ENCODE measurements around the gene ACTN3.

DNA sequence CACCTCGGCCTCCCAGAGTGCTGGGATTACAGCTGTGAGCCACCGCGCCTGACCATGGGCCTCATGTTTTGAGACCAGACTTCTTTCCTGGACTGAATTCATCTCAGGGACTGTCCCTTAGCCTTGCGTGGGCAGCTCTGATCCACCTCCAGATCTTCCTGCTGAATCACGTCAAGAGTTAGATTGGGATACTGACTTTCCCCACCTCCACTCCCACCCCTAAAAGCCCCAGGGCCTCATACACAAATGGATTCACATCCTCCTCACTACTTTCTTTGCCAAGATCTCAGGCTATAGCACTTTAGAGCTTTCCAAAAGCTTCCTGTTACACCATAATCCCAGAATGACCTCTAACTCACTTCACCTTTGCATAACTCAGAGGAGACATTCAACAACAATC is 34.1 kb downstream of the ACTN3 start:
- TF ChIP-seq, protein P1, sequence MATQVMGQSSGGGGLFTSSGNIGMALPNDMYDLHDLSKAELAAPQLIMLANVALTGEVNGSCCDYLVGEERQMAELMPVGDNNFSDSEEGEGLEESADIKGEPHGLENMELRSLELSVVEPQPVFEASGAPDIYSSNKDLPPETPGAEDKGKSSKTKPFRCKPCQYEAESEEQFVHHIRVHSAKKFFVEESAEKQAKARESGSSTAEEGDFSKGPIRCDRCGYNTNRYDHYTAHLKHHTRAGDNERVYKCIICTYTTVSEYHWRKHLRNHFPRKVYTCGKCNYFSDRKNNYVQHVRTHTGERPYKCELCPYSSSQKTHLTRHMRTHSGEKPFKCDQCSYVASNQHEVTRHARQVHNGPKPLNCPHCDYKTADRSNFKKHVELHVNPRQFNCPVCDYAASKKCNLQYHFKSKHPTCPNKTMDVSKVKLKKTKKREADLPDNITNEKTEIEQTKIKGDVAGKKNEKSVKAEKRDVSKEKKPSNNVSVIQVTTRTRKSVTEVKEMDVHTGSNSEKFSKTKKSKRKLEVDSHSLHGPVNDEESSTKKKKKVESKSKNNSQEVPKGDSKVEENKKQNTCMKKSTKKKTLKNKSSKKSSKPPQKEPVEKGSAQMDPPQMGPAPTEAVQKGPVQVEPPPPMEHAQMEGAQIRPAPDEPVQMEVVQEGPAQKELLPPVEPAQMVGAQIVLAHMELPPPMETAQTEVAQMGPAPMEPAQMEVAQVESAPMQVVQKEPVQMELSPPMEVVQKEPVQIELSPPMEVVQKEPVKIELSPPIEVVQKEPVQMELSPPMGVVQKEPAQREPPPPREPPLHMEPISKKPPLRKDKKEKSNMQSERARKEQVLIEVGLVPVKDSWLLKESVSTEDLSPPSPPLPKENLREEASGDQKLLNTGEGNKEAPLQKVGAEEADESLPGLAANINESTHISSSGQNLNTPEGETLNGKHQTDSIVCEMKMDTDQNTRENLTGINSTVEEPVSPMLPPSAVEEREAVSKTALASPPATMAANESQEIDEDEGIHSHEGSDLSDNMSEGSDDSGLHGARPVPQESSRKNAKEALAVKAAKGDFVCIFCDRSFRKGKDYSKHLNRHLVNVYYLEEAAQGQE (IDR thresholded peaks at IDR 0.05; ENCODE audit: insufficient read depth in 1 of 2, low read depth in 2 of 2, low read length in 2 of 2) = no peak
- TF ChIP-seq POLR2AphosphoS5 (IDR thresholded peaks at IDR 0.05; ENCODE audit: low read depth, low read length) (no peak), SIN3A (IDR thresholded peaks at IDR 0.05; ENCODE audit: borderline replicate concordance, insufficient read depth, low read length) (no peak), TAF1 (IDR thresholded peaks at IDR 0.05; ENCODE audit: borderline replicate concordance, insufficient read depth, low read length) (no peak)

All from PFSK-1 (cell line).